Measurements from ENCODE around the gene SLC6A13.

Gene SLC6A13

DNA sequence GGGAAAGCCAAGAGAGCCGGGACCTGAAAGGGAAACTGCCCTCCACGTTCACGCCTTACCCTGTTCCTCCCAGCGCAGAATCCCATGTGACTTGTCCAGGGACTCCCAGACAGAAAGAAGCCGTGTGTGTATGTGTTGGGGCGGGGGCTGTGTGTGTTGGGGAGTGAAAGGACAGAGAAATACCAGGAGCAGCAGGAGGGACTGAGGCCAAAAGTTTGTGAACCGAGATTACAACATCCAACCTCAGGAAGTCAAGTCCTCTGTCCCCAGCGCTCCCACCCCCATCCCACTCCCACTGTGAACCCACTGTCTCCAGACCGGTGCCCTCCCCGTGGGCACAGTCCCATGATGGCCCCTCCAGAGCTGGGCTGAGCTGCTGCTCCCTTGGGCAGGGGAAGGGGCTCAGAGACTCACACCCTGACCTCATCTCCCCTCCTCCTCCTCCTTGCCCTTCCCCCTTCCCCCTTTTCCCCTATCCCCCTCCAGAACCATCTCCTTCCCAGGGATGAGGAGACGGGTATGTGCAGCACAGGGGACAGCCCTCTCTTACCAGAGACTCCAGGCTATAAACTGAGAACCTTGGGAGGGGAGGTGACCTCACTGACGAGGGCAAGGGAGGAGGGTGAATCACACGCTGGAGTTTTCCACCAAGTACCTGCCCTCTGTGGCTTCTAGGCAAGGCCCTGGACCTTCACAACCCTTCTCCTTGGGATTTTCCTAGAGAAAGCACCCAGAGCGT, 48.5 kb downstream of the SLC6A13 start, which contains the start of gene SLC6A12:
TSS of gene SLC6A12 (minus strand) at position 155 of the 739 bp plus-strand sequence. CDS start 4,171 bp downstream, outside the sequence.
- DNase-seq (ENCODE audit: low read depth): no peak

DNA sequence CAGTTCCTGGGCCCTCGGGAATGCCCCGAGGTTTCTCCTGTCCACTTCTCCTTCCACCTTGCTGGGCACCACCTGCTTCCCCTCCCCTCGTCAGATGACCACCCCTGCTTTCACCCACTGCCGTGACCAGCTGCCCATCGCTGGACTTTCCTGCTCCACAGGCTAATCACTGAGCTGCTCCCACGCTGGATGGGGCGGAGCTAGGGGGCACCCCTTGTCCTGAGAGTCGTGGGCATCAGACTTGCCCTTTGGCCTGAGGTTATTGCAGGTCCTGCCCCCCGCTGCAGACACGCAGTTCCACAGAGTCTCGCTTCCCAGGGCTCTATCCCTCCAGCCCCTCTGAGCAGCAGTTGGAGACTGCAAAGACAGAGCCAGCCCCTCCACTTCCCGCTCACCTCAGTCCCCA, 49.1 kb downstream of the SLC6A13 start:
- DNase-seq (ENCODE audit: low read depth): no peak

DNA sequence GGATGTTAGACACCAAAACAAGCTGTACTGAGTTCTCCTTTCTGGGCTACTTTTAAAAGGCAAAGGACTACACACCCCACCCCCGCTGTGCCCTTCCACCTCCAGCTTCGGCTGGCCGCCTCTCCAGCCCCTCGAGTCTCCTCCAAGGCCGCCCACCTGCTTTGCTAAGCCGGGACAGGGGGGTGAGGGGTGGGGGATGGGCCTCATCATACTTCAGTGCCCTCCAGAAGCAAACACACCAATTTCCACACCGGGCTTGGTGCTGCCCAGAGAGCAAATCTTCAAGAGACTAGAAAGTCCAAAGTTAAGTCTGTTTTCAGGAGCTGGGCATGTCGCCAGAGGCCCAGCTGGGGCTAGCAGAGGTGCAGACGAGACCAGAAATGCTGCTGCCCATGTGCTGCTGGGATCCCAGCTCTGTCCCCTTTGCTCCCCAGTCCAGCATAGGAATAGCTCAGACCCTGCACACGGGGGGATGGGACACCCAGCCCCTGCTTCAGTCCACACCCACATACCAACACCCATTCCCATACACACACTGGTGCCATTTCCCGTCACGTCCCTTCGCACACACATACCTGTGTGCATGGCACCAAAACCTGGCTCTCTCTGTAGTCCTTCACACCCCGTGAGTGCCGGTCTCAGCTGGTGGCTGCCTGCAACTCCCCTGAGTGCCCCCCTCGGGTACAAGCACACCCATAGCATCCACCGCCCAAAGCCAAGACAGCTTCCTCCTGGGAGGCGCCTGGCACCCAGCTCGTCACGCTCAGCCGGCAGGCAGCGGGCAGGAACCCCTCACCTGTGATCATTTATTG, 49.7 kb downstream of the SLC6A13 start:
- DNase-seq (ENCODE audit: low read depth): no peak

DNA sequence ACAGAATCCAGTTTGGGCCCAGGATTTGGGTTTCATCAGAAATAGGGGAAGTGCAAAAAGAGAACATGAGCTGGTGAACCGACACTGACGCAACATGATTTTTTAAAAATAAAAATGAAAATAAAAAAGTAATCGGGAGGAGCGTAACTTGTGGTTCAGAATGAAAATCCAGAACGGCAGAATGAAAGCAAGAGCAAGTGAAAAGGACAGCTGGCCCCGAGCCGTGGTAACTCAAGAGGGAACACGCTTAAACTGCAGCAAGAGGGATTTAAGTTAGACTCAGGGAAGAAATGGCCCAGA, 50.3 kb downstream of the SLC6A13 start:
- no peak for DNase-seq (ENCODE audit: low read depth)

DNA sequence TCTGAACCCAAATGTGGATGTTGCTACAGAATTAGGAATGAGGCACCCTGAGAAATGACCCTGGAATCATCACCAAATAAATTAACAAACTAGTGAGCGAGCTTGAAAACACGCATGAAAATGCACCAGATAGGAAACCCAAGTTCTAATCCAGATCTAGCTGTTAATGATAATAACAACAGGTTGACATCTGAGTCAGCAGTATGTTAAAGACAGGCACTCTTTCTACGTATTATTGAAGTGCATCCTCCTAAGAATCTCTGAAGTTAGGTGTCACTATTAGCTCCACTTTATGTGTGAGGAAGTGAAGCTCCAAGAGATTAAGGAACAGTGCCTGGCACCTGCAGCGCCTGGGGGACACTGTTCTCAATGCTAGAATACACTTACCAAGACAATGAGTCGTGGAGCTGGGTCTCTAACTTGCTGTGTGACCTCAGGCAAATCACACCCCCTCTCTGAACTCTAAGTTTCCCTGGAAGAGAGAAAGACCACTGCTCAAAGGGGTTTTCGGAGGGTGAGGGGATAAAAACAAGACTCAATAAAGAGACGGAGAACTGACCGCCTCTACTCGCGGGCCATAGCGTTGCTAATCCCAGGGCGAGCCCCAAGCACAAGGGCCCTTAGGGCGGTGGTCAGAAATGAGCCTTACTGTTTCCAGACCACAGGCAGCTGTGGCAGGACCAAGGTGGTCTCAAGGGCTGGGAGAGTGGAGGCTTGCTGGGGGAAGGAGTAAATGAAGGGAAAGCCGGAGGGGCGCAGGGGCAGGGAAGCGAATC, 50.8 kb downstream of the SLC6A13 start:
- DNase-seq (ENCODE audit: low read depth): no peak

DNA sequence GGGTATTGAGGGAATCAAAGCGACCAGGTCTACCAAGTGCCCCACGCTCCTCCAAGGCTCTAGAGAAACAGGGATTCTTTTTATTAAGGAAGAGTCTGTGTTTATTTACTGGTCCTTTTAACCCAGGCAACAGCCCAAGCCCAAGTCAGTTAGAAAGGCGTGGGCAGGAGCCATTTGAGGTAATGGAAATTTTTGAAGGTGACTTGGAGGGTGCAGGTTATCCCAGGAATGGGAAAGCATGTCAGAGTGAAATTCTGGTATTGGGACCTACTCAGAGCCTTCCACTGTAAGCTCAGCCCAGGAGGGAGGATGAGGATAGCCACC, 51.5 kb downstream of the SLC6A13 start:
- DNase-seq (ENCODE audit: low read depth): no peak

DNA sequence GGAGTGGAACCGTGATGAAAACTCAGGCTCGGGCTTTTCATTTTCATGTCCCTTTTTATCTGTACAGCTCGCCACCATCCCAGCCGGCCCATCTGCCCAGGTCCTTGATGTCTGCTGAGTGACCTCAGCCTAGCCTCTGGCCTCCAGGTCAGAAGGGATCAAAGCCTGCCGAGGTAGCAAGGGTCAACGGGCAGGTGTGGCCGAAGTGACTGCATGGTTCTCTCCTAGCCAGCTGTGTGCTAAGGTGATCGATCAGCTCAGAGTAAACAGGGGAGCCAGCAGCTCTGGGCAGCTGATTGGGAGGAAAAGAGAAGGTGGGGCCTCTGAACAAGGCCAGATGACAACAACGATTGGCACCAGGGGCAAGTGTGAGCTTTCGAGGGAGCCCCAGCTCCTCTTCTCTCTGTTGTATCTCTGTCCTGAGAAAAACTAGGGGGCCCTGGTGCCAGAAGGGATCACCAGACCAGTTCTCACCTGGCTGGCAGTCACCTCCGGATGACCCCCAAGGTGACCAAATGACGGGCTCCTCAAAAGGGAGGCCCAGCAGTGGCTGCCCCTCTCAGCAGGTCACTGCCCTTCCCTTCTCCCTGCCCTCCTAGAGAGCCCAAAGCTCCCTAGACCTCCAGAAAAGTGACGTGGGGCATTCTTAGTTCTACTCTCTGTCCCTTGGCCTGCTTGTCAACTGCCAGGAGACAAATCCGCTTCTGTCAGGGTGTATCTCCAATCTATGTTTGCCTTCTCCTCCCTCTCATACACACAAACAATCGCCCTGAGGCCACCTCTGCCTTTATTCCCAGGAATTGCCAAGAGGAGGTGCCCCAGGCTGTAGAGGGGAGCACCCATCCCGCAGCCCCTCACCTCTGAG, 52.1 kb downstream of the SLC6A13 start:
- DNase-seq (ENCODE audit: low read depth): no peak

DNA sequence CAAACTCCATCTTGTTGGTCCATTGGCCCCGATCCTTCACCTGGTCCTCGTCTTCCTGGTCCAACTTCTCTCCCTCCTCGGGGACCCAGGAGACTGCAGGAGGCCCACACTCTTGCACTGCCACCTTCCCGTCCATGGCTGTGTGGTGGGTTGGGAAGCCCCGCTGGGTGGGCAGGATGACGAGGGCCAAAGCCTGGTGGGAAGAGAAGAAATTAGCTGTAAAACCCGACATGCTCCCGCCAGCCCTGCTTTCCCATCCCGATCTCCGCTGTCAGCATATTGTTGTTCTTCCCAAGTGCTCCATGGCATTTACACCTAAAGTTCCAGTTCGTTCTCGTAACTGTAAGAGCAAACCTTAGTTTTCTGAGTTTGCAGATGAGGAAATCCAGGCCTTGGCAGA, 52.8 kb downstream of the SLC6A13 start:
- no peak for DNase-seq (ENCODE audit: low read depth)

DNA sequence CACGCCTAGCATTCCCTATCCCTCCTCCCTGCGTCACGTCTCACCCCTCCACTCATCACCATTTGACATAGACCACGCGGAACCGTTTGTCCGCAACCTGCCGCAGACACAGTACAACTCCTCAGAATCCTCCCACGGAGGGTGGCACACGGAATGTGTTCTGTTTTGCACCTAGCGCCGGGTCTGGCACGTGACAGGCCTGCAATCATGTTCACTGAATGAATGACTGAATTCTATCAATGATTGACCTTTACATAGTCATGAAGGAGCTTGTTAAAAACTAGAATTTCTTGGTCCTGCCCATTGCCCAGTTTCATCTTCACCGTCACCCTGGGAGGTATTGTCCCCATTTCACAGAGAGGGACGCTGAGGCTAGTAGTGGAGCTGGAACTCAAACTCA, 53.4 kb downstream of the SLC6A13 start:
- DNase-seq (ENCODE audit: low read depth): no peak

DNA sequence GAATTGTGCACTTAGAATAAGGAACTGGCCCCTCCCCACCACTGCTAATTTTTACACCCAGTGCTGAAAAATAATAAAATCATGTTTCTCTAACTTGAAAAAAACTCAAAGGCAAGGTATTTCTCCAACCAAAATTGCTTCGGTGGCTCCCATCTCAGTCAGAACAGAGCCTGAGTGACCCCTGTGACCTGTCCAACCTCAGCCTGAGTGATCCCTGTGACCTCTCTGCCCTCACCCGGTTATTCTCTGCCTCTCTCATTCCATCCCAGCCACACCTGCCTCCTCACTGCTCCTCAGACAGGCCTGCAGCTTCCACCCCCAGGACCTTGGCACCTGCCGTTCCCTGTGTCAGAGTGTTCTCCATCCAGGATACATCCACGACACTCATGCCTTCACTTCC, 53.8 kb downstream of the SLC6A13 start:
- no peak for DNase-seq (ENCODE audit: low read depth)

DNA sequence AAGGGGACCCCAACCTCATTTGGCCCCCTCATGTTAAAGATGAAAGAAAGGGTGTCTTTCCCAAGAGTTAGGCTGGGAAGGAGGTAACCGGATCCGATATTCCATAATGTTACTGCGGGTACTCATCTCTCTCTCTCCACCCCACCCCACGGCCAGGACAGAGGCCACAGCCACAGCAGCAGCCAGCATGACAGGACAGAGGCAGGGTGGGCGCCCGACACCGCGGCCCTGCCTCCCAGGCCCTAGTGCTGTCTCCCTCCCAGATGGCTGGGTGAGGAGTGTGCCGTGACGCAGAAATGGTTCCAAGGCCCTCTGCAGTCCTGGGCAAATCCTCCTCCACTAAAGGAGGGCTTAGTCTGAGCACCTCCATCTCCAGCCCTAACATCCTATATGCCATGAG, 54.8 kb downstream of the SLC6A13 start:
- no peak for DNase-seq (ENCODE audit: low read depth)

DNA sequence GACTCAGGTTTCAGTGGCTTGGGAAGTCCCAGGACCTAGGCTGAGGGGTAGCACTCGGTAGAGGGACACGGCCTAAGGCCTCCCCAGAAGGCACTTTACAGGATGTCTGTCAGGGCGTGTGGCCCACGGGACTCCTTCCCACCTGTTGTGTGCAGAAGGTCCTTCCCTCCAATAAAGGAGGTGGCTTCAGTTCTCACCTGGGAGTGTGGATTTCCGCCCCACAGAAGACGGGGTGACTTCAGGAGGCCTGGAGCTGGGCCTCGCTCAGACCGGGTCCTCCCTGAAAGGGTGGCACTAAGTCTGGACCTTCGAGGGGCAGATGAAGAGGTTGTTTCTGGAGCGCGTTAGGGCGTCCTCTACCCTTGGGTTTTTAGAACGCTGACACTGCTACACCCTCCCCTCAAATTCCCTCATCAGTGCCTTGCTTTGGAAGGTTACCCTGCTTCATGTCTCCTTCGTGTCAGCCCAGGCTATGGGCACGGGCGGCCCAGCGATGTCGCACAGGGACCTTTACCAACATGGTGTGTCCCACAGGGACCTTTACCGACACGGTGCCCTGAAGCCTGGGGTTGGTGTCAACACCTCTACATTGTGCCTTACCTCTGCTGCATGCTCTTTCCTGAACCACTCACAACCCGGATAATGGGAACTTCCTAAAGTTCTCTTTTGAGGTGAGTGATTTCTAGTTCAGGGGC, 55.7 kb downstream of the SLC6A13 start:
- no peak for DNase-seq (ENCODE audit: low read depth)

DNA sequence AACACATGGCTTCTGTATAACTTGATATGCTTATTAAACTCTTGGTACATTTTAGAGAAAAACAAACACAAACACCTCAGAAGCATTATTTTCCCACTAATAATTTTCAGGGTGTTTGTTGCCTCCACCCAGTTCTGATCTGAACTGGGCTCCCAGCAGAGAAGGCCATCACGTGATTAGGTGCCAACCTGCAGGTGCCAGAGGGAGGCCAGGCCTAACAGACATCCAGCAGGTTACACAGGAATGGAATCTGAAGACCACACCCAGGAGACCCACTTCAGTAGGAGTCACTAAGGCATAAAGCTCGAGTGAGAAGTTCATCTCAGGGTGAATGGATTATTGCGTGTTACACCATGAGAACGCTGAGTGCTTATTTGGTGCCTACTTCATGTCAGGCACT, 57.6 kb downstream of the SLC6A13 start:
- DNase-seq (ENCODE audit: low read depth): no peak

DNA sequence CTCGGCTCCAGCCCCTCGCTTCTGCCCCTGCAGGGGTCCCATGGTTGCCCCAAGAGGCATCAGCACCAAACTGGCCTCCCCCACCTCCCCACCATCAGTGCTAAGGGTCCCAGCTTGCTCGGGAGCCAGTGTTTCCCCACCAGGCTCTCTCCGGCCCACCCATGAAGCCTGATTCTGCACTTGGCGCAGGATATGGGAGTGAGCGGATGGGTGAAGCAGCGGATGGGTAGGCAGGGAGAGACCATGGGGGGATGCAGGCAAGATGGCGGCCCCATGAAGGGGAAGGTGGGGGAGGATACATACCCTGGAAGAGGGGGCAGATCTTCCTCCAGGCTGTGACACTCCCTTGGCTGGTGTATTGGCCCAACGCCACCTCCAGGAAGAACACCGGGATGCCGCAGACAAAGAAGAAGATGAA, 58.4 kb downstream of the SLC6A13 start:
- no peak for DNase-seq (ENCODE audit: low read depth)

DNA sequence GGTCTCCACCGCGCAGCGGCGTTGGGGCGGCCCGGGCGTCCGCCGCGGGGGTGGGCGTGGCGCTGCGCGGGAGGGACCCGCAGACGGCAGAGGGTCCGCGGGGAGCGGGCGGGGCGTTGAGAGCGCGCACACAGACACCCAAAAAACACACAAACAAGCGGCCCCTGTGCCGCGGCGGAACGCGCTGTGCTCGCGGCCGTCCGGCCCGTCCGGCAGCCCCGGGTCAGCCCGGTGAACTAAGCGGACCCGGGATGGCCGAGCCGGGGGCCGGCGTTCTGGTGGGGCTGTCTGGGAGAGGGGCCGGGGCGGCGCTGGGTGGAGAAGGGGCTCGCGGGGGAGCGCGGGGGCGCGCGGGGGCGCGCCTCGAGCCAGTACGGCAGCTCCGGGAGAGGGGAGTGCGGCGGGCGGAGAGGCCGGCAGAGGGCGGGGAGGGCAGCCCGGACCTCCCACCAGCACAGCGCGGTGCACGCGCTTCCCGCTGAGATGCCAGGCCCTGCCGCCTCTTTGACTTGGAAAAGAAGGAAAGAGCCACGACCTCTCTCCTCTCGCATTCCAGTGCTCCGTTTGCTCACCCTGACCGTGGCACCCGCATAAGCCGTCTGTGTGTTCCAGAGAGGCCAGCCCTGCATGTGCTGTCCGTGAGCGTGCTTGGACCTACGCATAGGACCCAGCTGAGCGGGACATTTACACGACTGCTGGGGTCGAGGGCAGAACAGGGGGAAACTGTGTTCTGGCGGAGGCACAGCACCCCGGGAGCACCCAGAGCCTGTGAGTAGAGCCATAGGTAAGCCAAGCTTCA, 59.0 kb downstream of the SLC6A13 start:
- DNase-seq (ENCODE audit: low read depth): no peak

DNA sequence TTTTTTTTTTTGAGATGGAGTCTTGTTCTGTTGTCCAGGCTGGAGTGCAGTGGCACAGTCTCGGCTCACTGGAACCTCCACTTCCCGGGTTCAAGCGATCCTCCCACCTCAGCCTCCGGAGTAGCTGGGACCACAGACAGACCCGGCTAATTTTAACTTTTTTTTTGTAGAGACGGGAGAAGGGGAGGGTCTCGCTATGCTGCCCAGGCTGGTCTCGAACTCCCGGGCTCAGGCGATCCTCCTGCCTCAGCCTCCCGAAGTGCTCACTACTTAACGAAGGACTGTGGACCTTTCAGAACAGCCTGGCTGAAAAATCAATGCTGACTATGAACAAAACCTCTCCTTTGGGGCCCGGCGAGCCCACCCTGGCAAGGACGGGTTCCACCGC, 59.6 kb downstream of the SLC6A13 start:
- DNase-seq (ENCODE audit: low read depth): no peak

DNA sequence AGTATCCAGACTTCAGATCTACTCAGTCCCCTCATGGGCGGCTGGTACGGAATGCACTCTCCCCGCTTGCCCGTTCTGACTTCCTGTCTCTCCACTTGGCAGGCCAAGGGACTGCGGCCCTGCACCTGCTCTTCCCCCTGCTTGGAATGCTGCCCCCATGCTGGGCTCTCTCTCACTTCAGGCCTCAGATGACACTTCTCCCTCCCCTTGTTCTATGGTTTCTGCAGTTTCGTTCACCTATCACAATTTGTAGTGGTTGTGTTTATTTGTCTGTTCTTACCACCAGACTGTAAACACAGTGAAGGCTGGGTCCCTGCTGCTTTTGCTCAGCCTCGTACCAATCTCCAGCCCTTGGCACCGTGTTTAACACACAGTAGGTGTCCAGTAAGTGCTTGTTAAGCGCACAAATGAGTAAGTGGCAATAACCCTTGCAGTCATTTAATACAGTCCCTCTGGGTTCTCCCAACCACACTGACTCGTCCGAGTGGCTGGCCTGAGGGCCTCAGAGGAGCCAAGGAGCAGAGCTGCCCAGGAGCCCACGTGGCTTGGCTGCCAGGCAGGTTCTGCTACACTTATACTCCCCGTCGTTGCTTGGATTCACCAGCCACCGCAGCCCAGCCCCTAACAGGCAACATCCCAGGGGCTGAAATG, 60.4 kb downstream of the SLC6A13 start:
- no peak for DNase-seq (ENCODE audit: low read depth)

DNA sequence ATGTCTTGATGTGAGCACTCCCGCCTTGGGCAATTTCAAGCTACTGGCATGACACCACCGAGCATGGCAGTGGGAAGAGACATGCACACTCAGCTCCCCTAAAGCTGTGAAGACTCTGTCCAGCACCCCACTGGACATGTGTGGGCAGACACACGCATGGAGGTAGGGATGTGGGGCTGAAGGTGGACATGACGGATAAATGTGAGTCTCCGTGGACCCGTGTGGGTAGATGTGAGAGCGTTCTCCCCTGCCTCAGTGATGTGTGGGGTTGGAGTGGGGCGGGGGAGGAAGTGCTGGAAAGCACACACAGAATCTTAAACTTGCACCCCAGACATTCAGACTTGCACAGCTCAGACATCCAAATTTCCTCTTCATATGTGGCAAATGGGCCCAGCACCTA, 61.3 kb downstream of the SLC6A13 start:
- no peak for DNase-seq (ENCODE audit: low read depth)

DNA sequence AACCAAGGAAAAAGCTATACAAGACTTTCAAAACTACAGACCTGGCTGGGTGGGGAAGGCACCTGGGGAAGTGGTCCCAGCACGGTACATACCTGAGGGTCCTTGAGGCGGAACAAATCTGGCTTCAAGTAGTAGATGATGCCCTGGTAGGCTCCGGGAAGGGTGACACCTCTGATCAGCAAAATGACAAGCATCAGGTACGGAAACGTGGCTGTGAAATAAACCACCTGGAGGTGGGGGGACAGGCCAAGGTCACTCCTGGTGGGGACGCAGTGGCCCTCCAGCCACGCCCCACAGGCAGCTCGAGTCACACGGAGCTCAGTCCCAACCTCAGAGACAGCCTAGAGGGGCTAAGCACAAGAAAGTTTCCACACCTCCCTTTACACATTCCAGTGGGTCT, 63.9 kb downstream of the SLC6A13 start:
- no peak for DNase-seq (ENCODE audit: low read depth)
